B cell (primary cell): Measurements from ENCODE around the gene CELF4.

Experiments
- CTCF ChIP-seq: fragments of 200-600 bp; IDR thresholded peaks from one replicate; pipeline ENCODE4 v1.8.0; 2022; ENCODE audit warnings: antibody characterized with exemption, mild to moderate bottlenecking
- EZH2 ChIP-seq: IDR thresholded peaks from 2 replicates; pipeline ENCODE4 v1.6.1; 2012; ENCODE audit warnings: borderline replicate concordance, low read depth, mild to moderate bottlenecking, moderate library complexity, low read length; ENCODE audit not compliant: insufficient read depth, poor library complexity, severe bottlenecking

- TF ChIP-seq CTCF (no peak), EZH2 (no peak)
Observed at GRCh38 chr18:37572736-37573135, 7.1 kb upstream of the CELF4 start.
